GM13976 (cell line): ENCODE data around the gene GABBR2.

Experiments
- DNase-seq: peaks from one replicate; pipeline ENCODE4 v3.0.0; 2012; ENCODE audit warnings: low spot score
- in situ Hi-C: fragments of 300-500 bp; cut with MboI; formaldehyde crosslinking; loops from one replicate; pipeline ENCODE4 v1.12.0; 2022; ENCODE audit warnings: low sequenced_read_pairs, mixed read lengths, inconsistent platforms; ENCODE audit not compliant: unreplicated experiment
- TF ChIP-seq, protein P1 (sequence below): IDR thresholded peaks from 2 replicates; pipeline ENCODE4 v1.5.1; 2012; ENCODE audit warnings: borderline replicate concordance, mild to moderate bottlenecking; ENCODE audit not compliant: insufficient read depth; ENCODE audit errors: extremely low read depth, missing control alignments, control extremely low read depth

Gene GABBR2

DNA sequence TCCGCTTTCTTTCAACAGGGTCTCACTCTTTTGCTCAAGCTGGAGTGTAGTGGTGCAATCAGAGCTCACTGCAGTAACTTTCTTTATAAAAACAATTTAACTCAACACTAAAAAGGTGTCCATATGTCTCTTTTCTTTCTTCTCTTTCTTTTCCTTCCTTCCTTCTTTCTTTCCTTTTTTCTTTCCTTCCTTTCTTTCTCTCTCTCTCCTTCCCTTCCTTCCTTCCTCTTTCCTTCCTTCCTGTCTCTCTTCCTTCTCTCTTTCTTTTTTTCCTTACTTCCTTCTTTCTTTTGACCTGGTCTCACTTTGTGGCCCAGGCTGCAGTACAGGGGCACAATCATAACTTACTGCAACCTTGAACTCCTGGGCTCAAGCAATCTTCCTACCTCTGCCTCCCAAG, 427.5 kb downstream of the GABBR2 start:
- no peak for DNase-seq
- in situ Hi-C loops = no loop called here
- TF ChIP-seq, protein P1, sequence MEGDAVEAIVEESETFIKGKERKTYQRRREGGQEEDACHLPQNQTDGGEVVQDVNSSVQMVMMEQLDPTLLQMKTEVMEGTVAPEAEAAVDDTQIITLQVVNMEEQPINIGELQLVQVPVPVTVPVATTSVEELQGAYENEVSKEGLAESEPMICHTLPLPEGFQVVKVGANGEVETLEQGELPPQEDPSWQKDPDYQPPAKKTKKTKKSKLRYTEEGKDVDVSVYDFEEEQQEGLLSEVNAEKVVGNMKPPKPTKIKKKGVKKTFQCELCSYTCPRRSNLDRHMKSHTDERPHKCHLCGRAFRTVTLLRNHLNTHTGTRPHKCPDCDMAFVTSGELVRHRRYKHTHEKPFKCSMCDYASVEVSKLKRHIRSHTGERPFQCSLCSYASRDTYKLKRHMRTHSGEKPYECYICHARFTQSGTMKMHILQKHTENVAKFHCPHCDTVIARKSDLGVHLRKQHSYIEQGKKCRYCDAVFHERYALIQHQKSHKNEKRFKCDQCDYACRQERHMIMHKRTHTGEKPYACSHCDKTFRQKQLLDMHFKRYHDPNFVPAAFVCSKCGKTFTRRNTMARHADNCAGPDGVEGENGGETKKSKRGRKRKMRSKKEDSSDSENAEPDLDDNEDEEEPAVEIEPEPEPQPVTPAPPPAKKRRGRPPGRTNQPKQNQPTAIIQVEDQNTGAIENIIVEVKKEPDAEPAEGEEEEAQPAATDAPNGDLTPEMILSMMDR = no peak

DNA sequence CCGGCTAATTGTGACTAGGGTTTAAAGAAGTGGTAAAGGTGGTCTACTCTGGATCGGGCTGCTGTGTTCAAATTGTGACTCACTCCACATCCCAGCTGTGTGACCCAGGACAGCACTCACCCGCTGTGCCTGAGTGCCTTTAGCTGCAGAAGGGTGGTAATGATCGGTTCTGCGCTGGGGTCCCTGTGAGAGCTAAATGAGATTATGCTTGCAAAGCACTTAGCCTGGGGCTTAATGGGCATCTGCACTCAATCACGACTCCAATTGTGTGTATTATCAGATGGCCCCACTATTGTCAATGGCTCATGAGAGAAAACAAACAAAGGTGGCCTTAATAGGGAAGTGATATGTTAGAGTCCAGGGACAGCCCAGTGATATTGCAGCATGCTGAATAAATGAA, 428.2 kb downstream of the GABBR2 start:
- DNase-seq = no peak
- in situ Hi-C loops = no loop called here
- TF ChIP-seq, protein P1 = no peak

DNA sequence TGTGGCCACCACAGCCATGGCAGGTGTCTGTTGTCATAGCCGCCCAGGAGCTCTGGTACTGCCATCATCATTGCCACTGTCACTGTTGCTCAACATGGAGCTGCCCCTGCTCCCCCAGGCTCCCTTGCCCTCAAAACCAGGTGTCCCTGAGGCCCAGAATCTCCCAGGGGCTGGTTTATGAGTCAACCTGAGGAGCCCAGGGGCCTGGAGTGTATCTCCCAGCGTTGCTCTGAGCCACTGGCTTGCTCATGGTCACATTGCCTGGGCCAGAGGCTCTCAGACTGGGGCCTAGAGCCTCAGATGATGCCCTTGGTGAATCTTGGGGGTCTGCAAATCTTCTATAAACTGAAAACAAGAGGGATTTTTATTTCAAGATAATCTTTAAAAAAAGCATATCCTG, 428.6 kb downstream of the GABBR2 start:
- TF ChIP-seq, protein P1 = no peak
- DNase-seq = no peak
- in situ Hi-C loops = no loop called here

DNA sequence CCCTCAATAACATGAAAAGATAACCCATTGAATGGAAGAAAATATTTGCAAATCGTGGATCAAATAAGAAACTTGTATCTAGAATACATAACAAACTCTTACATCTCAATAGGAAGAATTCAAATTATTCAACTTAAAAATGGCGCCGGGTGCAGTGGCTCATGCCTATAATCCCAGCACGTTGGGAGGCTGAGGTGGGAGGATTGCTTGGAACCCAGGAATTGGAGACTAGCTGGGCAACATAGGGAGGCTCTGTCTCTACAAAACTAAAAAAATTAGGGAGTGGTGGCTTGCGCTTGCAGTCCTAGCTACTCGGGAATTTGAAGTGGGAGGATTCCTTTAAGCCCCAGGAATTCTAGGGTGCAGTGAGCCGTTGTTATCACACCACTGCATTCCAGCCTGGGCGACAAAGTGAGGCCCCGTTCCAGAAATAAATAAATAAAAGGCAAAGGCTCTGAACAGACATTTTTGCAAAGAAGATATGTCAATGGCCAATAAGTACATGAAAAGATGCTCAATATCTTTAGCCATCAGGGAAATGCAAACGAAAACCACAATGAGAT, 431.7 kb downstream of the GABBR2 start:
- no peak for DNase-seq
- TF ChIP-seq, protein P1 = no peak
- in situ Hi-C loops = no loop called here

DNA sequence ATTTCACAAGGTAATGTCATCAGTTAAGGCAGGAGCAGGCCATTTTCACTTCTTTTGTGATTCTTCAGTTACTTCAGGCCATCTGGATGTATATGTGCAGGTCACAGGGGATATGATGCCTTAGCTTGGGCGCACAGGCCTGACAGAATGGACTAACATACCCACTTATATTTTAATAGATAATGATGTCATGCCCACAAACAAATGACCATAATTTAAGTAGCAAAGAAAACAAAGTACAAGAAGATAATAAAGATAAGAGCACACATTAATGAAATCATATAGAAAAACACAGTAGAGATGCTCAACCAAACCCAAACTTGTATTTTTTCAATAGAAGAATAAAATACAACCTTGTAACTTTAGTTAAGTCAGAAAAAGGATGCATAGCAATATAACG, 433.6 kb downstream of the GABBR2 start:
- in situ Hi-C loops = no loop called here

DNA sequence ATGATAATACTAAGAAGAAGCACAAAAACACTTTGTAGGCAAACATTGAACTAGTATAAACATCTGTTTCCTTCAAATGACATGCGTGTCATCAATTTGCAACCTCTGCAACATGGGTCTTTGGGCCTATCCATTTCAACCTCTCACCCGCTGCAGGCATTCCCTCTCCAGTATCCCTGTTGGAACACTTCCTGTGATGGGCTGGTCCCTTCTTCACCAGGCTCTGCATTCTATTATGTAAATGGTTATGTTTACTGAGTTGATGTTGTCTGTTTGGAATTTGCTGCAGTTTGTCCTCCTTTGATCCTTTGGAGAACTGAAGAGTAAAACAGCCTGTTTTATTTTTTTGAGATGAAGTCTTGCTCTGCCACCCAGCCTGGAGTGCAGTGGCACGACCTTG, 436.7 kb downstream of the GABBR2 start:
- TF ChIP-seq, protein P1 = no peak
- in situ Hi-C loops = no loop called here
- DNase-seq = no peak

More for the DNA sequence above, 433.6 kb downstream of the GABBR2 start:
- TF ChIP-seq, protein P1 = no peak
- no peak for DNase-seq
